Tibial nerve (tissue), 3 donors: ENCODE measurements around the gene ASCL1.

ENCODE experiments used
- CTCF ChIP-seq, 5 experiments: fragments of 200-600 bp in 3 of 5; fragments of 450-650 bp in 2 of 5; sonication (generic) in 3 of 5; IDR thresholded peaks; one replicate each; pipeline ENCODE4 v1.5.1; 2016 to 2019; ENCODE audit warnings: antibody characterized with exemption in 5 of 5, mild to moderate bottlenecking in 3 of 5, moderate library complexity in 2 of 5
- POLR2A ChIP-seq, 2 donors: fragments of 450-650 bp; IDR thresholded peaks; one replicate each; pipeline ENCODE4 v1.6.1; 2017; ENCODE audit warnings: antibody characterized with exemption in 2 of 2, mild to moderate bottlenecking in 2 of 2, moderate library complexity in 2 of 2

- no peak for TF ChIP-seq CTCF (IDR thresholded peaks at IDR 0.05)
- TF ChIP-seq POLR2A (IDR thresholded peaks at IDR 0.05): no peak
Observed at GRCh38 chr12:102990419-102990818, 32.9 kb downstream of the ASCL1 start.
